HG03558 (cell line): ENCODE results near the gene TMEM134.
A peak's percentile ranks its signal among the peaks of the same experiment; 100 is the strongest.
"Not testable (repeated sequence)": the region's sequence is repeated elsewhere in the genome, so short reads cannot be mapped to it uniquely, and the experiment has no call there.

Experiments used
- ATAC-seq: cut with Tn5 transposase; IDR thresholded peaks from one replicate; pipeline ENCODE4 v1.9.1; 2021; ENCODE audit warnings: moderate number of reproducible peaks; ENCODE audit not compliant: unreplicated experiment; ENCODE audit errors: extremely low read depth

The TMEM134 gene

DNA sequence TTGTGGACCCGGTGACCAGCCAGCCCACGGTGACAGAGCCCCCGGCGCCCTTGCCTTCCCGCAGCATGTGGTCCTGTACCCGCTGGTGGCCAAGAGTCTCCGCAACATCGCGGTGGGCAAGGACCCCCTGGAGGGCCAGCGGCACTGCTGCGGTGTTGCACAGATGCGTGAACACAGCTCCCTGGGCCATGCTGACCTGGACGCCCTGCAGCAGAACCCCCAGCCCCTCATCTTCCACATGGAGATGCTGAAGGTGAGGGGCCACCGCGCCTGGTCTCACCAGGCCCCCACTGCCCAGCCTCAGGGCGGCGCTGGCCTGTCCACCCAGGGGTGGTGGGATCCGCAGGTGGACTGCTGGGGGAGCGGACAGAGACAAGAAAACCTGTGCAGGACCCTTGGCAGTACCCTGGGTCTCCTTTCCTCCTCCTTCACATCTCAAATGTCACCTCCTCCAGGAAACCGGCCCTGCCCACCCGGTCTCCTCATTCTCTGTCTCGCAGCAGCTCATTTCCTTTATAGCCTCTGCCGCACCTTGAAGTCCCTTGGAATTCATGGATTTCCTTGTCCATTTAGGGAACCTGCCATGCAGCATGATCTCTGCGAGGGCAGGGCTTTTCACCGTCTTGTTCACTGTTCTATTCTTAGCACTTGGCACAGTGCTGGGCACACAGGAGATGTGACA lies 20.3 kb upstream of the TMEM134 start:
- ATAC-seq = no peak

DNA sequence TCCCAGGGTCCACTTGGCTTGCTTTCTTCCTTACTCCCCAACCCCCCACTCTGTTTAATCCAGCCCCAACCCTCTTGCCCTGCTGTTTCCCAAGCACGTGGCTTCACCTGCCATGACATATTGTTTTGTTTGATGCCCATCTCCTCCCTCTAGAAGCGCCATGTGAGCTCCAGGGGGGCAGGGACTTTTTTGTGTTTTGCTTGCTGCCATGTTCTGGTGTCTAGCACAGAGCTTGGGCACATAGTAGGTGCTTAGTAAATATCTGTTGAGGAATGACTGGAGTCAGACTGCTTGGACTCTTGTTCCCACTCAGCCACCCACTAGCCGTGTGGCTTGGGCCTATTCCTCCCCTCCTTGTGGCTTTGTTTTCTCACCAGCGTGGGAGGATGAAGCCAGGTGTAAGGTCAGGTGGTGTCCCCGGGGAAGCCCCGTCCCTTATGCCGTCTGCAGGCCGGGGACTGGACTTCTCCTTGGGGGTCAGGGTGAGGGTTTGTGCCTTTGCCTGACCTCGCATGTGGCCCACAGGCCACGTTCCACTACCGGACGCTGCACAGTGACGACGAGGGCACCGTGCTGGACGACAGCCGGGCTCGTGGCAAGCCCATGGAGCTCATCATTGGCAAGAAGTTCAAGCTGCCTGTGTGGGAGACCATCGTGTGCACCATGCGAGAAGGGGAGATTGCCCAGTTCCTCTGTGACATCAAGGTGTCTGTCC lies 17.6 kb upstream of the TMEM134 start:
- ATAC-seq = no peak

DNA sequence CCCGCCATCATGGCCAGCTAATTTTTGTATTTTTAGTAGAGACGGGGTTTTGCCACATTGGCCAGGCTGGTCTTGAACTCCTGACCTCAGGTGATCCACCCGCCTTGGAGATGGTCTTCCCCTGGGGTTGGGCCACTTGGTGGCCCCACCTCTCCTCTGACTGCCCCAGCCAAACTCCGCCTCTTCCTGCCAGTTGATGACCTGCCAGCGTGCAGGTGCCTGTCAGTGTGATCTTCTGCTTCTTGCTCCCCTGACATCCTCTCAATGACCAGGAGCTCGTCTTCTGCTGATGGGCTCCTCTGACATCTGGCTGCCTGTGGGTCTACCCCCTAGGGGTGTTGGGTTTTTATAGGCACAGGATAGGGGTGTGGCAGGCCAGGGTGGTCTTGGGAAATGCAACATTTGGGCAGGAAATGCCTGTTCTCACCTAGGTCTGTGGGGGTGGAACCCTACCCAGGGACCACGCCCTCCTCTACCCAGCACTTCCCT lies 16.9 kb upstream of the TMEM134 start:
- not testable (repeated sequence) for ATAC-seq

DNA sequence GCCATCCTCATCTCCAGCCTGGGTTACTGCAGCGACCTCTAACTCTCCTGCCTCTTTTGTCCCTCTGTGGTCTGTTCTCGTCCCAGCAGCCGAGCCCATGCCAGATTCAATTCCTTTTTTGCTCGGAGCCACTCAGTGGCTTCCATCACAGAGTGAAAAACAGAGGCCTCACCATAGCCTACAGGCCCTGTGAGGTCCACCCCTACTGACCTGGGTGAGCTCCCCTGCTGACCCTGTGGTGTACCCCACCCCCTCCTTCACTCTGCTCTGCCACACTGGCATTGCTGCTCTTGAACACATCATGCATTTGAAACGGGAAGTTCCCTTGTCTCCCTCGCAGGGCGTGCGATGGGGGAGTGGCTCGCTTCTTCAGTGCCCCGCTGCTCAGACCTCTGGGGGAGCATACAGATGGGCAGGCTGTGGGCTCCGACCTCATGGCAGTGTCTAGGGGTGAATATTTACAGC lies 15.8 kb upstream of the TMEM134 start:
- ATAC-seq = no peak

DNA sequence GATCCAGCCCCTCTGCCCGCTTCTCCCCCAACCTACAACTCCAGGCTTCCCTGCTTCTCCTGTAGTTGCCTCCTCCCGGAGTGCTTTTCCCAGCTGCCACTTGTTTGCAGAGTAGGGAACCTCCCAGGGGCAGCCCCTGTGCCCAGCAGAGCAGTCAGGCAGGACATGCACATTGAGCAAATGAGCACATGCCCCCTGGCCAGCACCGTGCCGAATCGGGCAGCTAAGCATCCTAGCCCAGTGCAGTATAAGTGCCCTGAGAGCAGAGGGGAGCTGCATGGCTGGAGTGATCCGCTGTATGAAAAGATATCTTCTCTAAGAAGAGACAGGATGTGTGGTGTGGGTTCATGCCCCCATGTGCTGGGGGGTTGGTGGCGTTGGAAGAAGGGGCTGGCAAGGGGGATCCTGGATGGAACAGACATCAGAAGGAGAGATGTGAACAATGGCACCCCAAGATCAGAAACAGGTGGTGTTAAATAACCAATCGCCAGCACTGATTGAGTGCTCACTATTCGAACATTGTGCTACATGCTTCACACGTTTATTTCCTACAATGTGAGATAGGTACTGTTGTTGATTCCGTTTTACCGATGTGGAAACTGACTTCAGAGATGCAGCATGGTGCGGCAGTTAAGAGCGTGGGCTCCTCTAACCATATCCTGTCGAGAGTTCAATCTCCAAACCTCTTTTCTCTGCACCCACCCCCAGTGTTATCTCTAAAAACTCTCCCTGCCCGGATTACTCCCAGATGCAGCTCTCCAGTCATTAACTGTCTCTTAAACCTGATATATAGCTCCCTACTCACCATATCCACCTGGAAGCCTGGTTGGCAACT lies 15.0 kb upstream of the TMEM134 start:
- no peak for ATAC-seq

DNA sequence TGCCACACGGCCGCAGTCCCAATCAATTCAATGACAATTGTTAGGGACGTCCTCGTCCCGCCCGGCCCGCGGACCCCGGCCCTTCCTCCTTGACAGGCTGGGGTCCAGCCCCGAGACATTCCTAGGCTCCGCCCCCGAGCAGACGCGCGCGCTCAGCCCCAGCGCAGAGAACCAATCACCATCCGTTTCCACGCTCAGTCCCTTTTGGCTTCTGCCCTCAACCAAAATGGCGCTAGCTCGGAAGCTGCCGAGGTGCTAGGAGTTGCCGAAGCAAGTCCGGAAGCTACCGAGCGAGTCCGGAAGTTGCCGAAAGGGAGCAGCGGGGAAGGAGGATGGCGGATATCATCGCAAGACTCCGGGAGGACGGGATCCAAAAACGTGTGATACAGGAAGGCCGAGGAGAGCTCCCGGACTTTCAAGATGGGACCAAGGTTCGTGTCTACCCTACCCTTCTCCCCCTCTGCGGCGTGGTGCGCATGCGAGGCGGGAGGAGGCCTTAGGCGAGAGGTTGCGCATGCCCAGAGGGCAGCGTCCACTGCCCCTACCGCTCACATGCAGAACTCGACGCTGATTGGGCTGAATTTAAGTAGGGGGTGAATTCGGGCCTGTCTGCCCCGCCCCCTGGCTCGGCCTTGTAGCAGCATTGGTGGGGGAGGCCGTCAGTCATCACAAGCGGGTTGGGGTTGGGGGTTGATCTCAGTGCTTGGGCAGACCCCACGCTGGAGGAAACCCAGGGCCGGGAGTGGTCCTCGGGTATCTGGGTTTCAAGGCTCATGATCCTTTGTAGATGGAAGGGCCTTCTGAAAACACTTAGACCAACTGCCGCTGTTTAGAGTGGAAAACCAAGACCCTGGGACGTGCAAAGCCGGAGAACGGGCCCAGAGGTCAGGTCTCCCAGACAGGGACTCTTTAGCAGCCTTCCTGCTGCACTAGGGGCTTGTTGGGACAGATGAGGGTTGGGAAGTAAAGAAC lies 14.1 kb upstream of the TMEM134 start, which contains the start of gene AIP:
AIP (plus strand) TSS at position 200 of the 972 bp plus-strand sequence; CDS start at position 333, 133 bp downstream.
- ATAC-seq = peak; percentile 23

DNA sequence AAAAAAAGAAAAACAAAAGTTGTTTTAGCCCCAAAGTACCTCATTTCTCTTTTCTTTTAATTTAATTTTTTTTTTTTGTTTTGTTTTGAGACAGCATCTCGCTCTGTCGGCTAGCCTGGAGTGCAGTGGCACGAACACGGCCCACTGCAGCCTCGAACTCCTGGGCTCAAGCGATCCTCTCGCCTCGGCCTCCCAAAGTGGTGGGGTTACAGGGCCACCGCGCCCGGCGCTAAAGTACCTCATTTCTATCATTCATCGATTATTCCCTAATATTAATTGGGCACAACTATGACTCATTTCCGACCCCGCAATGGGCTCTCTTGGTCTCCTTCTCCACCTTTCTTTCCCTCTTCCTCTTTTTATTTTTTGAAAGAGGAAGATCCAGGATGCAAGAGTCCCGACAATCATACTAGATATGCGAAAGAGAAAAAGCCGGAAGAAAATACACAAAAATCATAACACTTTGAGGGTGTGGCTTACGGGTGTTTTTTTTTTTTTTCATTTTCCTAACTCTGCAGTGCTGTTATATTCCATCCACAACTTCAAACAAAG lies 13.3 kb upstream of the TMEM134 start:
- ATAC-seq = no peak

DNA sequence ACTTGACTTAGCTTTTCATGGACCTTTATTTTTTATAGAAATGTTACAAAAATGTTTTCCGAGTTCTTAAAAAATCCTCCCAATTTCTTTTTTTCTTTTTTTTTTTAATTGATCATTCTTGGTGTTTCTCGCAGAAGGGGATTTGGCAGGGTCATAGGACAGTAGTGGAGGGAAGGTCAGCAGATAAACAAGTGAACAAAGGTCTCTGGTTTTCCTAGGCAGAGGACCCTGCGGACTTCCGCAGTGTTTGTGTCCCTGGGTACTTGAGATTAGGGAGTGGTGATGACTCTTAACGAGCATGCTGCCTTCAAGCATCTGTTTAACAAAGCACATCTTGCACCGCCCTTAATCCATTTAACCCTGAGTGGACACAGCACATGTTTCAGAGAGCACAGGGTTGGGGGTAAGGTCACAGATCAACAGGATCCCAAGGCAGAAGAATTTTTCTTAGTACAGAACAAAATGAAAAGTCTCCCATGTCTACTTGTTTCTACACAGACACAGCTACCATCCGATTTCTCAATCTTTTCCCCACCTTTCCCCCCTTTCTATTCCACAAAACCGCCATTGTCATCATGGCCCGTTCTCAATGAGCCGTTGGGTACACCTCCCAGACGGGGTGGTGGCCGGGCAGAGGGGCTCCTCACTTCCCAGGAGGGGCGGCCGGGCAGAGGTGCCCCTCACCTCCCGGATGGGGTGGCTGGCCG lies 8.4 kb upstream of the TMEM134 start:
- not testable (repeated sequence) for ATAC-seq

DNA sequence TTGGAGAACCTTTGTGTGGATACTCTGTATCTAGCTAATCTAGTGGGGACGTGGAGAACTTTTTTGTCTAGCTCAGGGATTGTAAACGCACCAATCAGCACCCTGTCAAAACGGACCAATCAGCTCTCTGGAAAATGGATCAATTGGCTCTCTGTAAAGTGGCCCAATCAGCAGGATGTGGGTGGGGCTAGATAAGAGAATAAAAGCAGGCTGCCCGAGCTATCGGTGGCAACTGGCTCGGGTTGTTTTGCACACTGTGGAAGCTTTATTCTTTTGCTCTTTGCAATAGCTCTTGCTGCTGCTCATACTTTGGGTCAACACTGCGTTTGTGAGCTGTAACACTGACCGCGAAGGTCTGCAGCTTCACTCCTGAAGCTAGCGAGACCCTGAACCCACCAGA lies 7.6 kb upstream of the TMEM134 start:
- not testable (repeated sequence) for ATAC-seq

DNA sequence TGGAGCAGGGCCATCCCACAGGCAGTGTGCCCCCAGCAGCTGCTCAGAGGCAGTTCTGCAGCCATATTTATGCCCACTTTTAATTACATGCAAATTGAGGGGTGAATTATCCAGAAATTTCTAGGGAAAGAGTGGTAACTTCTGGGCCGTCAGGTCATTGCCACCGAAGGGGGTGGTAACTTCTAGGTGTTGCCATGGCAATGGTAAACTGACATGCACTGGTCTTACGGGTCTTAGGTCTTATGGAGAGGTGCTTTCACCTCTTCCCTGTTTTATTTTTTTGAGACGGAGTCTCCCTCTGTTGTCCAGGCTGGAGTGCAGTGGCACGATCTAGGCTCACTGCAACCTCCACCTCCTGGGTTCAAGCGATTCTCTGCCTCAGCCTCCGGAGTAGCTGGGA lies 3.8 kb upstream of the TMEM134 start:
- ATAC-seq = no peak

DNA sequence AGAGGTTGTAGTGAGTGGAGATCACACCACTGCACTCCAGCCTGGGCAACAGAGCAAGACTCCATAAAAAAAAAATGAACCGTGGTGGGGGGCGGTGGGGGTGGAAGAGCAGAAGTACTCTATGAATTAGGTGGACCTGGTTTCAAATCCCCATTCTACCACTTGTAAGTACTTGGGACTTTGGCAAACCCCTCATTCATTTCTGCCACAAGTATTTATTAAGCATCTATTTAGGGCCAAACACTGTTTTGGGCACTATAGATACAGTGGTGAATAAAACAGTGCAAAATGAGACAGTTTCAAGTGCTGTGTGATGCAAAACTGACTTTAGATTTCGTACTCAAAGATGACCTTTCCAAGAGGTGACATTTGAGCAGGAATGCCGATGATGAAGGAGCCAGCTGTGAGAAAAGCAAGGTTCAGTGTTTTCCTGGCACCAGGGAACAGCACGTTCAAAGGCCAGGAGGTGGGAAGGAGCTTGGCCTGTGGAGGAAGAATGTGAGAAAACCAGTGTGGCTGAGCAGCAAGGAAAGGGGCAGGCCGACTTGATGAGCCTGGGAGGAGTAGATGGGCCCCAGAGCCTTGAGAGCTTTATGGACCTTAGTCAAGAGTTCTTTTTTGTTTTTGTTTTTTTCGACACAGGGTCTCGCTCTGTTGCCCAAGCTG lies 1.4 kb upstream of the TMEM134 start:
- ATAC-seq = no peak

DNA sequence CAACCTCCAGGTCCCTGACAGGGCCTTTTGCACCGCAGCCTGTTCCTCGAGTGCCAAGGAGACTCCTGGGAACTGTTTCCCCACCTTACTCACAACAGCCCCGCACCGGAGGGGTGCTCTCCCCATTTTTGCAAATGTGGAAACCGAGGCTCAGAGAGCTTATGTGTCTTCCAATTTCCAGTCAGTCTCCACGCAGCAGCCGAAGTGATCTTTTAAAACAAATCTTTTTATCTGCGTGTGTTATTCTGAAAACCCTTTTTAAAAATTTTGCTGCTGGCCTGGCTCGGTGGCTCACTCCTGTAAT lies 409 bp upstream of the TMEM134 start:
- ATAC-seq = no peak

DNA sequence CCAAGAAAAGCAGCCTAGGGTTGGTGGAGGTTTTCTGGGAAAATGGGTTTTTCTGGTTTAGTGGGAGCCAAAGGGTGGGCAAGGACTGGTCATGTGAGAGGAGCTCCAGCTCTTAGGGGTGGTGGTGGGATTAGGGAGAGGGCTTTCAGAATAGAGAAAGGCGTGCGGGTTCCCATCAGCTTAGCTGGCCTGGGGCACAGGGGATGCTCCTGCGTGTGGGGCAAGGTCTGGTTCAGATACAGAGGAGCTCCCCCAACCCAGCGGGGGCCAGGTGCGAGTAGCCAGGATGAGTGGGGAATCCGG lies 644 bp downstream of the TMEM134 start:
- no peak for ATAC-seq

DNA sequence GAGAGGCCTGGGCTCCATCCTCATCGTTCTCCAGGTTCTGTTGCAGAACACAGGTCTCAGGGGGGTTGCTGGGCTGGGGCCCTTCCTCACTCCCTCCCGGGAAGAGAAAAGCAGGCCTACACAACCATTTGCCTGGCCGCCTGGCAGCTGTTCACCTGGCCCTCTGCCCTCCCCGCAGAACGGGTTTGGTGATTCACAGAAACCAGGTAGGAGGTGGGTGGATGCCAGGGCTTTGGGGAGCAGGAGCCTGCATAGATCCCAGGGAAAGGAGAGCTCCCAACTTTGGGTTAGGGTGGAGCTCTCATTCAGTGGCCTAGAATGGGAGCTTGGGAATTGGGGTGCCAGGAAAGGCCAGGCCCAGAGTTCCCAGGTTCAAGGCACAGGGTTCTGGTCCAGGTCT lies 995 bp downstream of the TMEM134 start:
- ATAC-seq = no peak

DNA sequence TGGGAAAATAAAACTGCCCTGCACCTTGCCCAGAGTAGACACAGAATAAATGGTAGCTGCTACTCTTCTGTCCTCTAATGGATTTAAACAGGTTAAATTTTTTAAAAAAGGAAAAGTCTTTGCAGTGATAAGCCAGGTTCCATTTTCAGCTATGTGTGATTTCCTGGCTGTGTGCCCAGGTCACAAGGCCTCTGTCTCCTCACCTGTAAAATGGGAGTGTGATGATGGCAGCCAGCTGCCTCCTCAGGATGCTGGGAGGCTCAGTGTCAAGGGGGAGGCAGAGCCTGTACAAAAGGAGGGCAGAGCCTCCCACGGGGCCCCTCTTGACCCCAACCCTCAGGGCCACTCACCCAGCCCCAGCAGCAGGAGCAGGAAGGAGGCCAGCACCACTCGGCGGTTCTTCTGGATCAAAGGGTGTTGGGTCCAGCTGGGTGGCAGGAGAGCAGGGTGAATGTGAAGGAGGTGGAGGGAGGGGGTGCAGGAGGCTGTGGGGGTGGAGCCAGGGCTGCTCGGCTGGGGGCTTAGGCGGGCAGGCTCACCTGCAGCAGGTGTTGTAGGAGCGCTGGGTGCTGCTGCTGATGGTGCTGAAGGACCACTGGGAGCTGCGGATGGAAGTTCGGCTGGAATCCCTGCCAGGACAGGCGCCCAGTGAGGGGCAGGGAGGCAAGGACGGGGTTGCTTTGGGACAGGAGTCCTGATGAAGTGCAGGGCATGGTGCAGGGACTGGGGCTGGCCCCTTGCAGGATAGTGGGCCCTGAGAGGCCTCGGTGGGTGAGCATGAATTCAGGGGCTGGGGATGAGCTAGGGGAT lies 1.9 kb downstream of the TMEM134 start:
- no peak for ATAC-seq

DNA sequence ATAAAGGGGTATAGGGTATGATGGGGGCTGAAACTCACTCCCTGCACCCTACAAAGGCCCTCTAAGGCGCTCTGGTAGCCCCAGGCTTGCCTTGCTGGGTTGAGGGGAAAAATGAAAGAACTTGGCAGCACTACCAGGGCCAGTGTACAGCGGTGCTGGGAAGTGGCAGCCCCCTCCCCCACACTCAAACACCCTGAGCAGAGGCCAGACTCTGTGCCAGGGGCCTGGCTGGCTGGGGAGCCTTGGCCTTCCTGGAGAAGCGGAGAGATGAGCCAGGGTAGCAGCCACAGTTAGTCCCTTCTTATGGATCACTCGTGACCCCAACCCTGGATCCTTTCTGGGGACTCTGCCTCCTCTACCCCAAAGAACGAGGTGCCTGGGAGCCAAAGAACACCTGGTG lies 2.7 kb downstream of the TMEM134 start:
- no peak for ATAC-seq

DNA sequence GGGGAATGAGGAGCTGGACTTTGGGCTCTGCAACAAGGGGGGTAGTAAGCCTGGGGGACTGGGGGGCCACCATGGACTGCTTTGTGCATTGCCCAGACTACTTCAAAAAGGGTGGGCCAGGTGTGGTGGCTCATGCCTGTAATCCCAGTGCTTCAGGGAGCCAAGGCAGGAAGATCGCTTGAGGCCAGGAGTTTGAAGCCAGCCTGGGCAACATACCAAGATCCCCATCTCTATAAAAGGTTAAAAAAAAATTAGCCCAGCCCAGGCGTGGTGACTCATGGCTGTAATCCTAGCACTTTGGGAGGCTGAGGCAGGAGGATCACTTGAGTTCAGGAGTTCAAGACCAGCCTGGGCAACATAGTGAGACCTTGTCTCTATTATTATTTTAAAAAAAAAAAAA lies 3.5 kb downstream of the TMEM134 start:
- not testable (repeated sequence) for ATAC-seq

DNA sequence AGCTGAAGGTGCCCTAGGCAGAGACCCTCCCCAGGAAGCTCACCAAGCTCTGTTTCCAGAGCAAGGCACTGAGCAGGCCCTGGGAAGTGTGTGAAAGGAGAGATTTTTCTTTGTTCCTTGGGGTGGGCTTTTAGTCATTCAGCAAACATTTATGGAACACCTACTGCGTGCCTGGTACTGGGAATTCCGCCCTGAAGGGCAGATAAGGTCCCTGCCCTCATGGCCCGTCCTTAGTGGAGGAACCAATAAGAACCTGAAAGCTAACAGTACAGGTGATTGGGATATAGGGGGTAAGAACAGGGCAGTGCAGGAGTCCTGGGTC lies 3.9 kb downstream of the TMEM134 start:
- no peak for ATAC-seq
